GM23248 (cell line): ENCODE results near the gene C2CD5.

ENCODE experiments used
- EZH2 ChIP-seq: fragments of 200-600 bp; sonication (generic); IDR thresholded peaks from 2 replicates; pipeline ENCODE4 v1.6.1; 2018; ENCODE audit warnings: antibody characterized with exemption, mild to moderate bottlenecking; ENCODE audit not compliant: insufficient read depth, poor library complexity, severe bottlenecking
- EZH2phosphoT487 ChIP-seq: fragments of 200-600 bp; sonication (generic); IDR thresholded peaks from 2 replicates; pipeline ENCODE4 v1.6.1; 2018; ENCODE audit warnings: antibody characterized with exemption, moderate library complexity, mild to moderate bottlenecking, low read depth; ENCODE audit not compliant: insufficient read depth

DNA sequence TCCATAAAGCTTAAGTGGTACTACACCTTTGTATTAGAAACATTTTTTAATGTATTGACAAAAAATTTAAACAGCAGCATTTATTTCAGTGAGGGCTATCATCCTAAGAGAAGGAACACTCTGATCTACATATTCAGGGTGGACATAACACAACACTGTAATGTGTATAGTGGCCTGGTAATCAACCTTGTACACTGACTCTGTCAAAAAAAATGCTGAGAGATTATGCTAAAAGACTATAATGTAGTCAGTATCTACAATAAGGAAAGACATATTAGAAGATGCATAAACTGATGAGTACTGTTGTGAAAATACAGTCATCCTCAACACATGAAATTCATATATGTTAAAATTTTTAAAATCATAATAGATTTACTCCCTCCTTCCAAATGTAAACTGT, 68.2 kb downstream of the C2CD5 start:
- no peak for TF ChIP-seq EZH2phosphoT487
- TF ChIP-seq EZH2: no peak
